ENCODE results near the gene ATL2. TPM values are rescaled to one million over a fixed set of nuclear protein-coding genes. Genes with fewer than 3 reads are reported as not detected.
A peak's percentile ranks its signal among the peaks of the same experiment; 100 is the strongest.
"Not testable (repeated sequence)": the region's sequence is repeated elsewhere in the genome, so short reads cannot be mapped to it uniquely, and the experiment has no call there.

Gene ATL2
- total and polyA plus RNA-seq, 5 donors from 2014 or later = 16.0 to 60.9 (median 24.4) TPM

DNA sequence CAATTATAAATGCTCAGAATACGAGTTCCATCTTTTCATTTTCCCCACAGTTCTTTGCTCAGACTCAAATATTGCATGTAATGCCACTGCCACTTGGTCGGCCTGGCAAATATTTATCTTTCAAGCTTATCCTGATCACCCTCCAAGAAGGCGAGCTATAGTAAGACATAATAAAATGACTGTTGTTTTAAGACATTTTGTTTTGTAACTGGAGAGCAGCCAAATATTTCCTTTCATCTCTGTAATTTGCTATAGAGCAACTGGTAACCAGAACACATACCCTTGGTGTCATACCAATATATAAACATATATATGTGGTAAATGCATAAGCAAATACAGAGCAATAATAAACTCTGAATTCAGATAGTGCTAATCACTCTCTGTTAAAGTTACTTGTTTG, 7.3 kb upstream of the ATL2 start:
- Mint-ChIP-seq H3K36me3 (no peaks in the 10 kb centered on the region), H3K27ac (peak overlapping the region in 1 of 3 donors; percentile 45), H3K4me3 (peak overlapping the region in 1 of 4 donors; percentile 8), H3K4me1 (peaks cover 0 to 34% (median 23%) of the 10 kb centered on the region in 4 donors), H3K9me3 (no peaks in the 10 kb centered on the region), H3K27me3 (peaks cover 12% of the 10 kb centered on the region)
- H3K9me3 ChIP-seq (ENCODE audit: control insufficient read depth in 2 of 2, low read length in 2 of 2) = no peaks in the 10 kb centered on the region
- H3K36me3 ChIP-seq (ENCODE audit: control insufficient read depth, insufficient read depth, low read length) = no peaks in the 10 kb centered on the region
- no peak for DNase-seq
- H3K4me3 ChIP-seq (ENCODE audit: low read depth, low read length) = no peak overlapping the region
- H3K27me3 ChIP-seq (ENCODE audit: control insufficient read depth, insufficient read depth, low read length) = no peaks in the 10 kb centered on the region
- H3K4me1 ChIP-seq (ENCODE audit: control insufficient read depth, insufficient read depth, low read length, poor library complexity, severe bottlenecking) = peaks cover 14% of the 10 kb centered on the region
- no peak for ATAC-seq (ENCODE audit: low read depth in 2 of 2)
- H3K27ac ChIP-seq (ENCODE audit: insufficient read depth, low read length, poor library complexity, severe bottlenecking) = no peak overlapping the region

- peaks cover 14% of the 10 kb centered on the region for H3K4me1 ChIP-seq (ENCODE audit: control insufficient read depth, insufficient read depth, low read length, poor library complexity, severe bottlenecking)
- H3K27ac ChIP-seq (ENCODE audit: insufficient read depth, low read length, poor library complexity, severe bottlenecking); H3K9me3 Mint-ChIP-seq; ATAC-seq (ENCODE audit: low read depth in 2 of 2); H3K27ac Mint-ChIP-seq; H3K9me3 ChIP-seq (ENCODE audit: control insufficient read depth in 2 of 2, low read length in 2 of 2); DNase-seq; H3K36me3 Mint-ChIP-seq; H3K4me3 ChIP-seq (ENCODE audit: low read depth, low read length); H3K27me3 ChIP-seq (ENCODE audit: control insufficient read depth, insufficient read depth, low read length); H3K36me3 ChIP-seq (ENCODE audit: control insufficient read depth, insufficient read depth, low read length): not testable (repeated sequence)
- Mint-ChIP-seq H3K4me1 (peaks cover 0 to 35% (median 20%) of the 10 kb centered on the region in 4 donors), H3K4me3 (peak overlapping the region in 1 of 4 donors; percentile 8), H3K27me3 (peaks cover 12% of the 10 kb centered on the region)
Observed at GRCh38 chr2:38383741-38384140, 6.7 kb upstream of the ATL2 start.

GRCh38 chr2:38381381-38382143, 4.5 kb upstream of the ATL2 start:
- Mint-ChIP-seq H3K36me3 (no peaks in the 10 kb centered on the region), H3K27ac (no peak overlapping the region), H3K27me3 (peaks cover 6% of the 10 kb centered on the region), H3K9me3 (no peaks in the 10 kb centered on the region), H3K4me1 (peaks cover 0 to 29% (median 21%) of the 10 kb centered on the region in 4 donors), H3K4me3 (peak overlapping the region in 2 of 4 donors; percentile 5 to 59)
- ATAC-seq (ENCODE audit: low read depth in 2 of 2) (no peak), DNase-seq (no peak)
- H3K4me1 ChIP-seq (ENCODE audit: control insufficient read depth, insufficient read depth, low read length, poor library complexity, severe bottlenecking) = peaks cover 19% of the 10 kb centered on the region
- H3K36me3 ChIP-seq (ENCODE audit: control insufficient read depth, insufficient read depth, low read length) = no peaks in the 10 kb centered on the region
- no peak overlapping the region for H3K4me3 ChIP-seq (ENCODE audit: low read depth, low read length)
- H3K9me3 ChIP-seq (ENCODE audit: control insufficient read depth in 2 of 2, low read length in 2 of 2) = no peaks in the 10 kb centered on the region
- H3K27me3 ChIP-seq (ENCODE audit: control insufficient read depth, insufficient read depth, low read length) = no peaks in the 10 kb centered on the region
- no peak overlapping the region for H3K27ac ChIP-seq (ENCODE audit: insufficient read depth, low read length, poor library complexity, severe bottlenecking)

GRCh38 chr2:38380397-38381130, 3.5 kb upstream of the ATL2 start:
- Mint-ChIP-seq H3K4me1 (peaks cover 6 to 36% (median 27%) of the 10 kb centered on the region in 4 donors), H3K27ac (peak overlapping the region in 2 of 3 donors; percentile 65 to 92), H3K27me3 (peaks cover 4% of the 10 kb centered on the region), H3K36me3 (no peaks in the 10 kb centered on the region), H3K9me3 (no peaks in the 10 kb centered on the region), H3K4me3 (peak overlapping the region; percentile 34 to 65 (median 58))
- ATAC-seq (ENCODE audit: low read depth in 2 of 2) (no peak), DNase-seq (peak in 2 of 3 donors; percentile 54 to 72)
- Histone ChIP-seq H3K27me3 (ENCODE audit: control insufficient read depth, insufficient read depth, low read length) (no peaks in the 10 kb centered on the region), H3K27ac (ENCODE audit: insufficient read depth, low read length, poor library complexity, severe bottlenecking) (peak overlapping the region; percentile 49), H3K36me3 (ENCODE audit: control insufficient read depth, insufficient read depth, low read length) (no peaks in the 10 kb centered on the region), H3K9me3 (ENCODE audit: control insufficient read depth in 2 of 2, low read length in 2 of 2) (no peaks in the 10 kb centered on the region), H3K4me1 (ENCODE audit: control insufficient read depth, insufficient read depth, low read length, poor library complexity, severe bottlenecking) (peaks cover 29% of the 10 kb centered on the region), H3K4me3 (ENCODE audit: low read depth, low read length) (peak overlapping the region; percentile 39)

DNA sequence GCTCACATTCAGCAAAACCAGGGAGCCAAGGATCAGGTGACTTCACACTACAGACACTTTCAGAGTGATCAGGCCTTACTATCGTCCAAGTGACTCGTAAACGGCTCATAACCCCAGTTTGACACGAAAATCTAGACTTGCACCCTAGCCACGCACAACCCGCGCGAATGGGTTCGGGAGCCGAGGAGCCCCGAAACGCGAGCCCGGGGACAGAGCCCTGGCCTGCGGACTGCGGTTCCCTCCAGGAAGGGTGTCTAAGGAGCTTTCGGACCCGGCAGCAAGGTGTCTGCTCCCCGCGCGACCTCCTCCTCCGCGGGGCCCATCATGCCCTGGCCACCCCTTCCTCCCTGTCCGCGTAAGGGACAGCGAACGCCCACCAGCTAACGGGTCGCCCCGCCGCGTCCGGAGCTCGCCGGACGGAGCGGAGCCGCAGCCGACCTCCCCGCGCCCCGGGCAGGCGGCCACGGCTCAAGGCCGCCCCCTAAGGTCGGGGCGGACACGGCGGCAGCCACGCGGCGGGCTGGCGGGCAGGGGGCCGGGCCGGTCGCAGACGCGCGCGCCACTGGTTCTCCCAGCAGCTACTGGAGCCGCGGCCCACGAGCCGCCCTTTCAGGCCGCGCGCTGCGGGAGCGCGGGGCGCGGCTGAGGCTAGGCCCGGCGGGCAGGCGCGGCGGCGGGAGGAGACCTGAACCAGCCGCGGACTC, 575 bp downstream of the ATL2 start:
- H3K4me3 Mint-ChIP-seq = peak overlapping the region; percentile 97 to 98 (median 97)
- H3K27me3 Mint-ChIP-seq = peaks cover 4% of the 10 kb centered on the region
- Histone ChIP-seq H3K4me3 (ENCODE audit: low read depth, low read length) (peak overlapping the region; percentile 88), H3K36me3 (ENCODE audit: control insufficient read depth, insufficient read depth, low read length) (no peaks in the 10 kb centered on the region), H3K9me3 (ENCODE audit: control insufficient read depth in 2 of 2, low read length in 2 of 2) (no peaks in the 10 kb centered on the region), H3K4me1 (ENCODE audit: control insufficient read depth, insufficient read depth, low read length, poor library complexity, severe bottlenecking) (peaks cover 38% of the 10 kb centered on the region), H3K27me3 (ENCODE audit: control insufficient read depth, insufficient read depth, low read length) (no peaks in the 10 kb centered on the region), H3K27ac (ENCODE audit: insufficient read depth, low read length, poor library complexity, severe bottlenecking) (peak overlapping the region; percentile 87)
- peak; percentile 50 to 81 (median 50) for DNase-seq
- H3K9me3 Mint-ChIP-seq = no peaks in the 10 kb centered on the region
- peaks cover 32 to 70% (median 56%) of the 10 kb centered on the region in 4 donors for H3K4me1 Mint-ChIP-seq
- peak; percentile 45 to 49 for ATAC-seq (ENCODE audit: low read depth in 2 of 2)
- H3K27ac Mint-ChIP-seq = peak overlapping the region; percentile 64 to 97 (median 95)
- H3K36me3 Mint-ChIP-seq = no peaks in the 10 kb centered on the region

DNA sequence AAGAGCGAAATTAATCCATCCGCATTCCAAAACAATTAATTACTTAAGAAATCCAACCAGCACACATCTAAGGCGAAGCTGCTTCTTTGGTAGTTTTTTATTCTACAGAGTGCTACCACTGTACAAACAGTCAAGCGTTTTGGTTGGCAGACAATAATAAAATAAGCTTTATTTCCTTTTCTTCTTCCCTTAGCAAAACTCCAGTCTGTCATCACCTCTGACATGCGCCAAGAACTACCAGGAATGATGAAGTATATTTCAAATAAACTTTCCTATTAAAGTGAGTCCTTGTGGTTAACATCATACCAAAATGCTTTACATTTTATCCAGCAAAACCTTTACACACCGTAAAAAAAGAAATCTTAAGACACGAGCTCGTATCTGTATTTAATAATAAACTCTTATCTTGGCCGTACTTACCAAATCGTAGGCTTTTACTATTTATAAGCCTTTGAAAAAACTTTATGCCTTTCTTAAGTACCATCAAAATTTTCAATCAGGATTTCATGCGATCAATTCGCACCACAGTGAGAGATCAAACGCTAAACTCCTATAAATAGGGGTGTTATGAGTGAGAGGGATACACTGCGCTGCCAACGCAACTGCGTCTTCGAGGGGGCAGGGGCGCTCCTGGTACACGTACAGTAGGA, 1.3 kb downstream of the ATL2 start:
- H3K4me3 ChIP-seq (ENCODE audit: low read depth, low read length) = peak overlapping the region; percentile 88
- H3K27me3 ChIP-seq (ENCODE audit: control insufficient read depth, insufficient read depth, low read length) = no peaks in the 10 kb centered on the region
- DNase-seq (peak in 1 of 3 donors; percentile 38), ATAC-seq (ENCODE audit: low read depth in 2 of 2) (no peak)
- H3K9me3 ChIP-seq (ENCODE audit: control insufficient read depth in 2 of 2, low read length in 2 of 2) = no peaks in the 10 kb centered on the region
- H3K36me3 Mint-ChIP-seq = no peaks in the 10 kb centered on the region
- peaks cover 4% of the 10 kb centered on the region for H3K27me3 Mint-ChIP-seq
- H3K4me3 Mint-ChIP-seq = peak overlapping the region; percentile 97 to 98 (median 97)
- no peaks in the 10 kb centered on the region for H3K9me3 Mint-ChIP-seq
- peaks cover 37% of the 10 kb centered on the region for H3K4me1 ChIP-seq (ENCODE audit: control insufficient read depth, insufficient read depth, low read length, poor library complexity, severe bottlenecking)
- peak overlapping the region; percentile 64 to 97 (median 95) for H3K27ac Mint-ChIP-seq
- peaks cover 36 to 76% (median 54%) of the 10 kb centered on the region in 4 donors for H3K4me1 Mint-ChIP-seq
- H3K36me3 ChIP-seq (ENCODE audit: control insufficient read depth, insufficient read depth, low read length) = no peaks in the 10 kb centered on the region
- peak overlapping the region; percentile 87 for H3K27ac ChIP-seq (ENCODE audit: insufficient read depth, low read length, poor library complexity, severe bottlenecking)

- peaks cover 39 to 71% (median 48%) of the 10 kb centered on the region in 4 donors for H3K4me1 Mint-ChIP-seq
- DNase-seq (no peak), ATAC-seq (ENCODE audit: low read depth in 2 of 2) (no peak)
- no peaks in the 10 kb centered on the region for H3K9me3 Mint-ChIP-seq
- peaks cover 4% of the 10 kb centered on the region for H3K27me3 Mint-ChIP-seq
- Histone ChIP-seq H3K27me3 (ENCODE audit: control insufficient read depth, insufficient read depth, low read length) (no peaks in the 10 kb centered on the region), H3K9me3 (ENCODE audit: control insufficient read depth in 2 of 2, low read length in 2 of 2) (no peaks in the 10 kb centered on the region), H3K4me1 (ENCODE audit: control insufficient read depth, insufficient read depth, low read length, poor library complexity, severe bottlenecking) (peaks cover 28% of the 10 kb centered on the region), H3K27ac (ENCODE audit: insufficient read depth, low read length, poor library complexity, severe bottlenecking) (no peak overlapping the region), H3K36me3 (ENCODE audit: control insufficient read depth, insufficient read depth, low read length) (no peaks in the 10 kb centered on the region), H3K4me3 (ENCODE audit: low read depth, low read length) (peak overlapping the region; percentile 88)
- H3K4me3 Mint-ChIP-seq = peak overlapping the region; percentile 97 to 98 (median 97)
- no peaks in the 10 kb centered on the region for H3K36me3 Mint-ChIP-seq
- H3K27ac Mint-ChIP-seq = peak overlapping the region in 2 of 3 donors; percentile 95 to 97
Observed at GRCh38 chr2:38374984-38375383, 2.1 kb downstream of the ATL2 start.
